Central memory CD8-positive, alpha-beta T cell (primary cell): ENCODE results near the gene SYNM.

Experiments
- ATAC-seq: fragments of 150-1000 bp; cut with Tn5 transposase; replicated peaks from 2 replicates; pipeline ENCODE4 v1.10.0; 2022; ENCODE audit warnings: mild to moderate bottlenecking, moderate FRiP score, moderate number of reproducible peaks; ENCODE audit not compliant: poor library complexity, severe bottlenecking; ENCODE audit errors: extremely low read depth
- DNase-seq, 2 donors: peaks; one replicate each; pipeline ENCODE4 v3.0.0; 2021; ENCODE audit warnings: low spot score in 2 of 2
- H3K27ac Mint-ChIP-seq: one replicate; pipeline ENCODE4 v1.8.0; 2022; ENCODE audit warnings: low read depth, mild to moderate bottlenecking, moderate library complexity, mixed read lengths
- H3K27me3 Mint-ChIP-seq: one replicate; pipeline ENCODE4 v1.8.0; 2022; ENCODE audit warnings: mixed read lengths
- H3K36me3 Mint-ChIP-seq: one replicate; pipeline ENCODE4 v1.8.0; 2022; ENCODE audit warnings: mild to moderate bottlenecking, moderate library complexity, mixed read lengths; ENCODE audit not compliant: insufficient read depth
- H3K4me1 Mint-ChIP-seq: one replicate; pipeline ENCODE4 v1.8.0; 2022; ENCODE audit warnings: mixed read lengths
- H3K4me3 Mint-ChIP-seq: one replicate; pipeline ENCODE4 v1.8.0; 2022; ENCODE audit warnings: mild to moderate bottlenecking, moderate library complexity, mixed read lengths
- H3K9me3 Mint-ChIP-seq: one replicate; pipeline ENCODE4 v1.8.0; 2022; ENCODE audit warnings: mixed read lengths

The SYNM gene

GRCh38 chr15:99137877-99138276, 33.0 kb downstream of the SYNM start:
- no peak overlapping the region for H3K4me3 Mint-ChIP-seq
- no peak overlapping the region for H3K27ac Mint-ChIP-seq

GRCh38 chr15:99138491-99138982, 33.7 kb downstream of the SYNM start:
- Mint-ChIP-seq H3K4me1 (no peaks in the 10 kb centered on the region), H3K4me3 (no peak overlapping the region), H3K27ac (no peak overlapping the region), H3K36me3 (peaks cover 3% of the 10 kb centered on the region), H3K27me3 (no peaks in the 10 kb centered on the region), H3K9me3 (no peaks in the 10 kb centered on the region)
- DNase-seq: no peak
- ATAC-seq: no peak

More at GRCh38 chr15:99137877-99138276, 33.0 kb downstream of the SYNM start:
- no peak for ATAC-seq
- Mint-ChIP-seq H3K36me3 (peaks cover 4% of the 10 kb centered on the region), H3K9me3 (no peaks in the 10 kb centered on the region), H3K27me3 (no peaks in the 10 kb centered on the region), H3K4me1 (no peaks in the 10 kb centered on the region)
- no peak for DNase-seq

GRCh38 chr15:99139276-99139675, 34.4 kb downstream of the SYNM start:
- Mint-ChIP-seq H3K9me3 (no peaks in the 10 kb centered on the region), H3K27ac (no peak overlapping the region), H3K27me3 (no peaks in the 10 kb centered on the region), H3K4me3 (no peak overlapping the region), H3K4me1 (no peaks in the 10 kb centered on the region), H3K36me3 (peaks cover 4% of the 10 kb centered on the region)
- ATAC-seq: no peak
- DNase-seq: no peak

GRCh38 chr15:99140590-99140989, 35.7 kb downstream of the SYNM start:
- Mint-ChIP-seq H3K27me3 (peaks cover 13% of the 10 kb centered on the region), H3K36me3 (peaks cover 4% of the 10 kb centered on the region), H3K27ac (no peak overlapping the region), H3K4me3 (no peak overlapping the region), H3K9me3 (no peaks in the 10 kb centered on the region), H3K4me1 (no peaks in the 10 kb centered on the region)
- ATAC-seq (no peak), DNase-seq (no peak)

- peaks cover 21% of the 10 kb centered on the region for H3K27me3 Mint-ChIP-seq
- no peaks in the 10 kb centered on the region for H3K9me3 Mint-ChIP-seq
- no peak overlapping the region for H3K27ac Mint-ChIP-seq
- no peaks in the 10 kb centered on the region for H3K4me1 Mint-ChIP-seq
- H3K4me3 Mint-ChIP-seq: no peak overlapping the region
- DNase-seq (no peak), ATAC-seq (no peak)
- H3K36me3 Mint-ChIP-seq: peaks cover 2% of the 10 kb centered on the region
Measured at GRCh38 chr15:99141943-99142342, 37.1 kb downstream of the SYNM start.

- H3K36me3 Mint-ChIP-seq: peaks cover 2% of the 10 kb centered on the region
- H3K4me3 Mint-ChIP-seq: no peak overlapping the region
- H3K27ac Mint-ChIP-seq: no peak overlapping the region
- no peak for DNase-seq
- H3K27me3 Mint-ChIP-seq: peaks cover 21% of the 10 kb centered on the region
- no peak for ATAC-seq
- H3K4me1 Mint-ChIP-seq: no peaks in the 10 kb centered on the region
- no peaks in the 10 kb centered on the region for H3K9me3 Mint-ChIP-seq
Measured at GRCh38 chr15:99142562-99142961, 37.7 kb downstream of the SYNM start.

GRCh38 chr15:99143242-99143641, 38.4 kb downstream of the SYNM start:
- Mint-ChIP-seq H3K4me3 (no peak overlapping the region), H3K27me3 (peaks cover 21% of the 10 kb centered on the region), H3K9me3 (no peaks in the 10 kb centered on the region), H3K36me3 (peaks cover 2% of the 10 kb centered on the region), H3K27ac (no peak overlapping the region), H3K4me1 (no peaks in the 10 kb centered on the region)
- DNase-seq (no peak), ATAC-seq (no peak)

- Mint-ChIP-seq H3K27ac (no peak overlapping the region), H3K27me3 (peaks cover 21% of the 10 kb centered on the region), H3K36me3 (peaks cover 2% of the 10 kb centered on the region), H3K4me3 (no peak overlapping the region), H3K9me3 (no peaks in the 10 kb centered on the region), H3K4me1 (no peaks in the 10 kb centered on the region)
- DNase-seq (no peak), ATAC-seq (no peak)
Measured at GRCh38 chr15:99143655-99144610, 39.1 kb downstream of the SYNM start.

- Mint-ChIP-seq H3K27ac (no peak overlapping the region), H3K9me3 (no peaks in the 10 kb centered on the region)
- no peak for ATAC-seq
Measured at GRCh38 chr15:99145005-99145404, 40.1 kb downstream of the SYNM start.

GRCh38 chr15:99145778-99146177, 40.9 kb downstream of the SYNM start:
- DNase-seq (no peak), ATAC-seq (no peak)
- H3K27me3 Mint-ChIP-seq: peaks cover 24% of the 10 kb centered on the region
- peaks cover 2% of the 10 kb centered on the region for H3K36me3 Mint-ChIP-seq
- no peaks in the 10 kb centered on the region for H3K4me1 Mint-ChIP-seq
- no peaks in the 10 kb centered on the region for H3K9me3 Mint-ChIP-seq
- H3K4me3 Mint-ChIP-seq: no peak overlapping the region
- H3K27ac Mint-ChIP-seq: no peak overlapping the region

More at GRCh38 chr15:99145005-99145404, 40.1 kb downstream of the SYNM start:
- no peak overlapping the region for H3K4me3 Mint-ChIP-seq
- H3K4me1 Mint-ChIP-seq: no peaks in the 10 kb centered on the region
- peaks cover 2% of the 10 kb centered on the region for H3K36me3 Mint-ChIP-seq
- H3K27me3 Mint-ChIP-seq: peaks cover 21% of the 10 kb centered on the region
- no peak for DNase-seq

GRCh38 chr15:99146661-99147060, 41.8 kb downstream of the SYNM start:
- Mint-ChIP-seq H3K36me3 (peaks cover 2% of the 10 kb centered on the region), H3K27ac (no peak overlapping the region), H3K4me1 (no peaks in the 10 kb centered on the region), H3K27me3 (peaks cover 33% of the 10 kb centered on the region), H3K9me3 (no peaks in the 10 kb centered on the region), H3K4me3 (no peak overlapping the region)
- DNase-seq (no peak), ATAC-seq (no peak)

GRCh38 chr15:99148851-99149276, 44.0 kb downstream of the SYNM start:
- no peak for ATAC-seq
- Mint-ChIP-seq H3K9me3 (no peaks in the 10 kb centered on the region), H3K27me3 (peaks cover 40% of the 10 kb centered on the region), H3K4me1 (no peaks in the 10 kb centered on the region), H3K27ac (no peak overlapping the region), H3K36me3 (peaks cover 2% of the 10 kb centered on the region), H3K4me3 (no peak overlapping the region)
- DNase-seq: no peak

- H3K4me3 Mint-ChIP-seq: no peak overlapping the region
- peaks cover 40% of the 10 kb centered on the region for H3K27me3 Mint-ChIP-seq
- DNase-seq (no peak), ATAC-seq (no peak)
- H3K9me3 Mint-ChIP-seq: no peaks in the 10 kb centered on the region
- H3K36me3 Mint-ChIP-seq: no peaks in the 10 kb centered on the region
- no peak overlapping the region for H3K27ac Mint-ChIP-seq
- H3K4me1 Mint-ChIP-seq: no peaks in the 10 kb centered on the region
Measured at GRCh38 chr15:99149366-99149765, 44.5 kb downstream of the SYNM start.
